ENCODE data around the gene TMEM30B. TPM values are rescaled to one million over a fixed set of nuclear protein-coding genes. Genes with fewer than 3 reads are reported as not detected.
"Not testable (repeated sequence)": the region's sequence is repeated elsewhere in the genome, so short reads cannot be mapped to it uniquely, and the experiment has no call there.

TMEM30B gene
- total RNA-seq, 2 experiments from 2014 or later = 1.7 to 1.8 TPM

DNA sequence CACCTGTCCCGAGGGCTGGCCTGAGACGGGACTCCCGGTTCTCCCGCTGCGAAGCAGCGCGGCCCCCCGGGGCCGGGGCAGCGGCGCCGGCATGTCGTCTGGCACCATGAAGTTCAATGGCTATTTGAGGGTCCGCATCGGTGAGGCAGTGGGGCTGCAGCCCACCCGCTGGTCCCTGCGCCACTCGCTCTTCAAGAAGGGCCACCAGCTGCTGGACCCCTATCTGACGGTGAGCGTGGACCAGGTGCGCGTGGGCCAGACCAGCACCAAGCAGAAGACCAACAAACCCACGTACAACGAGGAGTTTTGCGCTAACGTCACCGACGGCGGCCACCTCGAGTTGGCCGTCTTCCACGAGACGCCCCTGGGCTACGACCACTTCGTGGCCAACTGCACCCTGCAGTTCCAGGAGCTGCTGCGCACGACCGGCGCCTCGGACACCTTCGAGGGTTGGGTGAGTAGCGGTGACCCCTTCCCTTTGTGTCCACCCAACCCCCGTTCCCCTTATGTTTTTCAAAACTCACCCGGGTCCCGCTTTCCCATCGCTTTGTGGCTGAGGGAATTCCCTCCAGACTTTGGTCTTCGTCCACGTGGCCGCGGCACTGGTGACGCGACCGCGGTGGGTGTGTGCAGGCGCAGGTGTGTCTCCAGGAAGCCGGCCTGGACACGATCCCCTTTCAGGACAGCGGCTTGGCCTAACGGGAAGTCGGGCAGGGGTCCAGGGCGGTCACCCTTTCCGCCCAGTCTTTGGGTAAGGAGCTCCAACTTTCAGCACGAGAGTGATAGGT lies 41.1 kb upstream of the TMEM30B start:
- peak overlapping the region; percentile 99 for H3K4me3 Mint-ChIP-seq
- ChIA-PET POLR2A (interaction anchor here (0.6 to 6.5 kb wide), 20 partner anchors 9 to 376 kb away, joined by 3 to 54 read pairs (median 5); no protein-coding TSS in a partner anchor), CTCF (interaction anchor here (0.6 to 2.7 kb wide), 19 partner anchors 10 to 139 kb away, joined by 3 to 14 read pairs (median 4); partner anchors contain the start of gene TMEM30B)
- no peak for ATAC-seq
- H3K27me3 Mint-ChIP-seq = no peaks in the 10 kb centered on the region
- peak; percentile 48 for DNase-seq
- intact Hi-C loops (cut with micrococcal nuclease) = loop anchor here (10.0 kb wide), 1 partner anchor 373 kb away; the partner anchor contains the start of gene HIF1A
- H3K4me1 Mint-ChIP-seq (ENCODE audit: low read depth) = peaks cover 28% of the 10 kb centered on the region
- TF ChIP-seq CTCF (IDR thresholded peaks at IDR 0.05) = no peak
- peaks cover 46% of the 10 kb centered on the region for H3K36me3 Mint-ChIP-seq (ENCODE audit: low read depth)
- peak overlapping the region; percentile 93 for H3K27ac Mint-ChIP-seq
- peaks cover 2% of the 10 kb centered on the region for H3K9me3 Mint-ChIP-seq

- Mint-ChIP-seq H3K36me3 (ENCODE audit: low read depth) (peaks cover 39% of the 10 kb centered on the region), H3K4me3 (peak within 1 kb of the TSS; percentile 99), H3K27me3 (no peaks in the 10 kb centered on the region), H3K4me1 (ENCODE audit: low read depth) (peaks cover 22% of the 10 kb centered on the region), H3K9me3 (no peaks in the 10 kb centered on the region), H3K27ac (peak within 1 kb of the TSS; percentile 93)
- no peak for TF ChIP-seq CTCF (IDR thresholded peaks at IDR 0.05)
- CTCF ChIA-PET = interaction anchor here (0.8 to 2.7 kb wide), 8 partner anchors 9 to 131 kb away, joined by 3 to 14 read pairs (median 6); no protein-coding TSS in a partner anchor
- POLR2A ChIA-PET = interaction anchor here (0.6 to 6.5 kb wide), 10 partner anchors 9 to 127 kb away, joined by 3 to 54 read pairs (median 5); no protein-coding TSS in a partner anchor
- intact Hi-C loops (cut with micrococcal nuclease) = loop anchor here (10.0 kb wide), 1 partner anchor 373 kb away; the partner anchor contains the start of gene HIF1A
- DNase-seq (peak; percentile 90), ATAC-seq (peak; percentile 72)
Observed at GRCh38 chr14:61321385-61322010, 40.4 kb upstream of the TMEM30B start, which contains the start of gene PRKCH. TSS of gene PRKCH (plus strand) at chr14:61321579. CDS start at chr14:61322102, 523 bp downstream.

DNA sequence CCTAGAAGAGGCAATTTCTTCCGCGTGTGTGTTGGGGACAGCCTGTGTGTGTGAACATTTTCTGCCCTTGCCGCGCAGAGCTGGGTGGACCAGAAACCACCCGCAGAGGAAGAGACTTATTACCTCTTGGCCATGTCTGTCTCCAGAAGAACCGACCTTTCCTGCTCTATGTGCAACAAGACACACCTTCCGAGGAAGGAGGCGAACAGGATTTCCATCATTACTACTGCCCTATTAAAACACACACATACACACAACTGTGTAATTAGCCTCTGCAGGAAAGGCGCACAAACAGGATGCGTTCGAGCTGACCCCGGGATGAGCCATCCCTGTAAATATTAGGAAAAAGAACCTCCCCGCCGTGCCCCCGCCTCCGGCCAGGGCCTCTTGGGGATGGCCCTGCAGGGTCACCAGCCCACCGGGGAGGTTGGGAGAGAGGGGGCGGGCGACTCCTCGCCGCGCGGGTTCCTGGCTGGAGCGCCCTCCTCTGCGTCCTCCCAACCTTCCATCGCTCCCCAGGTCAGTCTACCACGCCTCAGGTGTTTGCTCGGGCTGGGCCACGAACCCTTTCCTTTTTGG lies 39.8 kb upstream of the TMEM30B start:
- Mint-ChIP-seq H3K27ac (peak overlapping the region; percentile 43), H3K4me3 (peak overlapping the region; percentile 99), H3K9me3 (no peaks in the 10 kb centered on the region), H3K27me3 (no peaks in the 10 kb centered on the region), H3K36me3 (ENCODE audit: low read depth) (peaks cover 33% of the 10 kb centered on the region), H3K4me1 (ENCODE audit: low read depth) (peaks cover 16% of the 10 kb centered on the region)
- ChIA-PET POLR2A (interaction anchor here (1.4 to 6.5 kb wide), 6 partner anchors 12 to 127 kb away, joined by 4 to 54 read pairs (median 6); no protein-coding TSS in a partner anchor), CTCF (interaction anchor here (1.1 to 2.7 kb wide), 6 partner anchors 13 to 131 kb away, joined by 3 to 14 read pairs (median 6); no protein-coding TSS in a partner anchor)
- intact Hi-C loops (cut with micrococcal nuclease) = loop anchor here (10.0 kb wide), 1 partner anchor 374 kb away; the partner anchor contains the start of gene HIF1A
- no peak for DNase-seq
- no peak for TF ChIP-seq CTCF (IDR thresholded peaks at IDR 0.05)
- ATAC-seq = no peak

- not testable (repeated sequence) for H3K4me3 Mint-ChIP-seq; H3K9me3 Mint-ChIP-seq; DNase-seq; H3K27ac Mint-ChIP-seq; H3K4me1 Mint-ChIP-seq (ENCODE audit: low read depth); ATAC-seq; H3K27me3 Mint-ChIP-seq
- ChIA-PET POLR2A (interaction anchor here (1.3 to 1.4 kb wide), 3 partner anchors 9 to 17 kb away, joined by 3 to 5 read pairs (median 4); no protein-coding TSS in a partner anchor), CTCF (interaction anchor here (2.0 kb wide), 1 partner anchor 21 kb away, joined by 4 read pairs; no protein-coding TSS in a partner anchor)
- H3K36me3 Mint-ChIP-seq (ENCODE audit: low read depth) = peaks cover 26% of the 10 kb centered on the region
- intact Hi-C loops (cut with micrococcal nuclease) = loop anchor here (10.0 kb wide), 1 partner anchor 375 kb away; the partner anchor contains the start of gene HIF1A
Observed at GRCh38 chr14:61320170-61320569, 39.0 kb upstream of the TMEM30B start.

Measured in activated CD8-positive, alpha-beta T cell treated with anti-CD3 and anti-CD28 coated beads for 36 hours (primary cell).